ENCODE results near the gene SERHL2.
A peak's percentile ranks its signal among the peaks of the same experiment; 100 is the strongest.
"Not testable (repeated sequence)": the region's sequence is repeated elsewhere in the genome, so short reads cannot be mapped to it uniquely, and the experiment has no call there.

SERHL2 gene

GRCh38 chr22:42548597-42549330 lies 5.0 kb upstream of the SERHL2 start:
- intact Hi-C loops (cut with micrococcal nuclease): no loop called here
- H3K9me3 Mint-ChIP-seq: no peaks in the 10 kb centered on the region
- H3K4me1 Mint-ChIP-seq (ENCODE audit: low read depth): peaks cover 2% of the 10 kb centered on the region
- no peaks in the 10 kb centered on the region for H3K36me3 Mint-ChIP-seq (ENCODE audit: low read depth)
- no peak overlapping the region for H3K4me3 Mint-ChIP-seq
- H3K27ac Mint-ChIP-seq: no peak overlapping the region
- H3K27me3 Mint-ChIP-seq: peaks cover 40% of the 10 kb centered on the region

- Mint-ChIP-seq H3K4me3 (no peak overlapping the region), H3K4me1 (ENCODE audit: low read depth) (peaks cover 8% of the 10 kb centered on the region), H3K9me3 (no peaks in the 10 kb centered on the region), H3K27ac (no peak overlapping the region), H3K27me3 (peaks cover 46% of the 10 kb centered on the region), H3K36me3 (ENCODE audit: low read depth) (no peaks in the 10 kb centered on the region)
- intact Hi-C loops (cut with micrococcal nuclease): no loop called here
Observed at GRCh38 chr22:42549331-42550060, 4.3 kb upstream of the SERHL2 start.

DNA sequence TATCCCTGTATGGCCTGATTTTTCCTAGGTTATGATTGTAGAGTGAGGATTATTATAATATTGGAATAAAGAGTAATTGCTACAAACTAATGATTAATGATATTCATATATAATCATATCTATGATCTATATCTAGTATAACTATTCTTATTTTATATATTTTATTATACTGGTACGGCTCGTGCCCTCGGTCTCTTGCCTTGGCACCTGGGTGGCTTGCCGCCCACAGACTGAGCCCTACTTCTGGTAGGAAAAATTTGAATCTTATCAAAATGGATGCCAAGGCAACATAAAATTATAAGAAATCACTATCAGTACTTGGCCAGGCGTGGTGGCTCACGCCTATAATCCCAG lies 1.5 kb upstream of the SERHL2 start:
- H3K36me3 Mint-ChIP-seq (ENCODE audit: low read depth); H3K4me1 Mint-ChIP-seq (ENCODE audit: low read depth); H3K4me3 Mint-ChIP-seq; intact Hi-C loops (cut with micrococcal nuclease); H3K27ac Mint-ChIP-seq; H3K9me3 Mint-ChIP-seq: not testable (repeated sequence)
- peaks cover 48% of the 10 kb centered on the region for H3K27me3 Mint-ChIP-seq

DNA sequence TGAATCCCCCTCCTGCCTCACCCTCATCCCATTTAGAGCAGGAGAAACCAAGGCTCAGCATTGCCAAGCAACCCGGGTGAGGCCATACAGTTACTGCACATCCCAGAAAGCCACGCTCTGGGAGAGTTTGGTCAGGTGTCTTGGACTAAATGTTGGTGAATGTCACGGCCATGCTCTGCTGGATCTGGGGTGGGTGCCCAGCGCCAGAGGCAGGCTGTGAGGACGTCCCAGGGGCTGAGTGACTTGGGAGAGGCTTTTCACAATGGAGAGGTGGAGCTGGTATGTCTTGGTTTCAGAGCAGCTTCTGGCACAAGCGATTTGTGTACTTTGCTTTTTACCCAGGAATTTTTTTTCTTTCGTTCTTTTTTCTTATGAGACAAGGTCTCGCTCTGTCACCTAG lies 6.6 kb downstream of the SERHL2 start:
- Mint-ChIP-seq H3K36me3 (ENCODE audit: low read depth) (no peaks in the 10 kb centered on the region), H3K4me1 (ENCODE audit: low read depth) (peaks cover 15% of the 10 kb centered on the region), H3K27me3 (peaks cover 2% of the 10 kb centered on the region), H3K27ac (no peak overlapping the region), H3K4me3 (no peak overlapping the region), H3K9me3 (no peaks in the 10 kb centered on the region)
- intact Hi-C loops (cut with micrococcal nuclease): no loop called here

DNA sequence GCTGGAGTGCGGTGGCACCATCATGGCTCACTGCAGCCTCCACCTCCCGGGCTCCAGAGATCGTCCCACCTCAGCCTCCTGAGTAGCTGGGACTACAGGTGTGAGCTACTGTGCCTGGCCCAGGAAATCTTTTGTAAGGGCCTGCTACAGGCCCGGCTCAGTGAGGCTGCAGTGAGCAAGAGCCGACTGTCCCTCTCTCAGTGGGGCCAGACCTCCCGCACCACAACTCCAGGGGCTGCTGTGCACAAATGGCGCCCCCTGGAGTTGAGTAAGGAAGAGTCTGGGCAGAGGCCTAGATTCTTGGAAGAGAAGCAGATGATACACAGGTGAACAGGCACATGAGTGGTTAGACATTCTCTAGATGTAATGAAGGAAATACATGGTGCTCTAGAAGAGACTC lies 7.0 kb downstream of the SERHL2 start:
- H3K4me1 Mint-ChIP-seq (ENCODE audit: low read depth): peaks cover 15% of the 10 kb centered on the region
- no peaks in the 10 kb centered on the region for H3K9me3 Mint-ChIP-seq
- intact Hi-C loops (cut with micrococcal nuclease): no loop called here
- H3K27me3 Mint-ChIP-seq: peaks cover under 1% of the 10 kb centered on the region
- no peaks in the 10 kb centered on the region for H3K36me3 Mint-ChIP-seq (ENCODE audit: low read depth)
- H3K27ac Mint-ChIP-seq: no peak overlapping the region
- H3K4me3 Mint-ChIP-seq: no peak overlapping the region

- H3K9me3 Mint-ChIP-seq: no peaks in the 10 kb centered on the region
- H3K27me3 Mint-ChIP-seq: no peaks in the 10 kb centered on the region
- intact Hi-C loops (cut with micrococcal nuclease): no loop called here
- H3K4me1 Mint-ChIP-seq (ENCODE audit: low read depth): peaks cover 15% of the 10 kb centered on the region
- H3K36me3 Mint-ChIP-seq (ENCODE audit: low read depth): no peaks in the 10 kb centered on the region
- H3K27ac Mint-ChIP-seq: peak overlapping the region; percentile 2
- H3K4me3 Mint-ChIP-seq: no peak overlapping the region
Observed at GRCh38 chr22:42561856-42562255, 8.1 kb downstream of the SERHL2 start.

DNA sequence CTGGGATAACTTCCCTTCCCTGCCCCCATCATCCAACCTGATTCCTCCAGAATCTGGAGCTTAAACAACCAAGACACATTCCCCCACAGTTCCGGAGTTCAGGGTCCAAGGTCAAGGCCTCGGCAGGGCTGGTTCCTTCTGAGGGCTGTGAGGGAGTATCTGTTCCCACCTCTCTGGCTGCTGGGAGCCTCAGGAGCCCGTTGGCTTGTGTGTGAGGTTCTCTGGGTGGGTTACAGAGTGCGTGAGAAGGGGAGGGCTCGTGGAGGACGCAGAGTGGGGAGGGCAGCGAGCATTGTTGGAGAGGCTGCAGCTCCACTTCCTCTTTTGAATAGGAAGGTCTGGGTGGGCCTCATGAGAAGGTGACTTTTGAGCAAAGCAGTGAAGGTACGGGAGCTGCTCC lies 8.5 kb downstream of the SERHL2 start:
- no peaks in the 10 kb centered on the region for H3K27me3 Mint-ChIP-seq
- H3K4me1 Mint-ChIP-seq (ENCODE audit: low read depth): peaks cover 15% of the 10 kb centered on the region
- peak overlapping the region; percentile 2 for H3K27ac Mint-ChIP-seq
- intact Hi-C loops (cut with micrococcal nuclease): no loop called here
- no peaks in the 10 kb centered on the region for H3K9me3 Mint-ChIP-seq
- H3K36me3 Mint-ChIP-seq (ENCODE audit: low read depth): no peaks in the 10 kb centered on the region
- no peak overlapping the region for H3K4me3 Mint-ChIP-seq

GRCh38 chr22:42562684-42563083 lies 8.9 kb downstream of the SERHL2 start:
- Mint-ChIP-seq H3K4me3 (no peak overlapping the region), H3K4me1 (ENCODE audit: low read depth) (peaks cover 15% of the 10 kb centered on the region), H3K36me3 (ENCODE audit: low read depth) (no peaks in the 10 kb centered on the region), H3K9me3 (no peaks in the 10 kb centered on the region), H3K27ac (peak overlapping the region; percentile 2), H3K27me3 (no peaks in the 10 kb centered on the region)
- intact Hi-C loops (cut with micrococcal nuclease): no loop called here

DNA sequence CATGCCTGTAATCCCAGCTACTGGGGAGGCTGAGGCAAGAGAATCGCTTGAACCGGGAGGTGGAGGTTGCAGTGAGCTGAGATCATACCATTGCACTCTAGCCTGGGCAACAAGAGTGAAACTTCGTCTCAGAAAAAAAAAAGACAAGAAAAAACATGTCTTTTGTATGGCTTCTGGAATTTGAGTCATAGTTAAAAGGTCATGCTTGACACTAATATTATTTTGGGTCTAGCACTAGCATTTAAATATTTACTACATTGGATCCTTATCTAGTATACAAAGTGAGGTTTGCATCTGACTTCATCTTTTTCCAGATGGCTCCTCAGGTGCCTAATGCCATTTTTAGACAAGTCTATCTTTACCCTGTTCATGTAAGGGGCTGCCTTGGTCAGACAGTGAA lies 10.2 kb downstream of the SERHL2 start:
- H3K4me3 Mint-ChIP-seq; intact Hi-C loops (cut with micrococcal nuclease); H3K36me3 Mint-ChIP-seq (ENCODE audit: low read depth); H3K27ac Mint-ChIP-seq; H3K27me3 Mint-ChIP-seq; H3K9me3 Mint-ChIP-seq: not testable (repeated sequence)
- peaks cover 15% of the 10 kb centered on the region for H3K4me1 Mint-ChIP-seq (ENCODE audit: low read depth)

GRCh38 chr22:42564699-42565098 lies 10.9 kb downstream of the SERHL2 start:
- Mint-ChIP-seq H3K27ac (no peak overlapping the region), H3K27me3 (no peaks in the 10 kb centered on the region), H3K36me3 (ENCODE audit: low read depth) (peaks cover 4% of the 10 kb centered on the region), H3K9me3 (no peaks in the 10 kb centered on the region), H3K4me1 (ENCODE audit: low read depth) (peaks cover 15% of the 10 kb centered on the region), H3K4me3 (no peak overlapping the region)
- intact Hi-C loops (cut with micrococcal nuclease): no loop called here

DNA sequence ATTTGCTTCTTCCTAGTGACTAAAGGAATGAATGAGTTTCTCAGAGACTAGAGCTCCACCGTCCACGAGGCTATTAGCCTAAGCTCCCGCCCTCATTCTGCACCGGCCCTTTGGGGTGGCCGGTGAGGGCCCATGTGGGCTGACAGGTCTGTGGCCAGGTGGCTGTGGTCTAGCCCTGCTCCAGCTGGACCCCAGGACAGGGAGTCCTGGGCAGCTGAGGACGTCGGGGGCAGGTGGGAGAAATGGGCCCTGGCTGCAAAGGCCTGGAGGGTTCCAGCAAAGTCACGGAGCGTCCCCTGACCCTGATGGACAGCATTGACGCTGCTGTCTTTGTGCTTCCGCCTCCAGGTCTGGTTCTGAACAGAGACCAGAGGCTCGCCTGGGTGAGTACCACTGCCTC lies 12.2 kb downstream of the SERHL2 start:
- H3K4me3 Mint-ChIP-seq: no peak overlapping the region
- no peaks in the 10 kb centered on the region for H3K27me3 Mint-ChIP-seq
- no peaks in the 10 kb centered on the region for H3K9me3 Mint-ChIP-seq
- peaks cover 15% of the 10 kb centered on the region for H3K4me1 Mint-ChIP-seq (ENCODE audit: low read depth)
- peaks cover 14% of the 10 kb centered on the region for H3K36me3 Mint-ChIP-seq (ENCODE audit: low read depth)
- intact Hi-C loops (cut with micrococcal nuclease): no loop called here
- H3K27ac Mint-ChIP-seq: no peak overlapping the region

GRCh38 chr22:42567950-42568349 lies 14.2 kb downstream of the SERHL2 start:
- intact Hi-C loops (cut with micrococcal nuclease); H3K27ac Mint-ChIP-seq; H3K4me1 Mint-ChIP-seq (ENCODE audit: low read depth); H3K9me3 Mint-ChIP-seq; H3K27me3 Mint-ChIP-seq; H3K4me3 Mint-ChIP-seq: not testable (repeated sequence)
- H3K36me3 Mint-ChIP-seq (ENCODE audit: low read depth): peaks cover 34% of the 10 kb centered on the region

GRCh38 chr22:42570580-42570979 lies 16.8 kb downstream of the SERHL2 start:
- H3K27me3 Mint-ChIP-seq; intact Hi-C loops (cut with micrococcal nuclease); H3K27ac Mint-ChIP-seq; H3K9me3 Mint-ChIP-seq; H3K4me3 Mint-ChIP-seq; H3K4me1 Mint-ChIP-seq (ENCODE audit: low read depth): not testable (repeated sequence)
- H3K36me3 Mint-ChIP-seq (ENCODE audit: low read depth): peaks cover 57% of the 10 kb centered on the region

DNA sequence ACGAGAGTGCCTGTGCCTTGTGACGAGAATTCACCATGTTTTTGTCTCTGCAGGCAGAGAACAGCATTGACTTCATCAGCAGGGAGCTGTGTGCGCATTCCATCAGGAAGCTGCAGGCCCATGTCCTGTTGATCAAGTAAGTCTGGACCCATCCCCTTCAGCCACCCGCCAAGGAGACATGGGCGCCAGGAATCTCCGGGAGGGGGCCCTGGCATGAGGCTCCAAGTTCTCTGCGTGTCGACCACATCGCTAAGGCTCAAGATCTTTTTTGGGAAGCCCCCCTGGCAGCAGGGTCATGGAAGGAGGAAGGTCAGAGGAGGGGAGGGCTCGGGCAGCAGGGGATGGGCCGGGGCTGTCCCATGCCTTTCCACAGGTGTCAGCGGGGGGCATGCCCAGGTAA lies 17.3 kb downstream of the SERHL2 start:
- intact Hi-C loops (cut with micrococcal nuclease); H3K4me3 Mint-ChIP-seq: not testable (repeated sequence)

GRCh38 chr22:42574046-42574445 lies 20.3 kb downstream of the SERHL2 start:
- peaks cover 86% of the 10 kb centered on the region for H3K36me3 Mint-ChIP-seq (ENCODE audit: low read depth)
- not testable (repeated sequence) for H3K27me3 Mint-ChIP-seq, H3K9me3 Mint-ChIP-seq

More for the DNA sequence above, 17.3 kb downstream of the SERHL2 start:
- H3K36me3 Mint-ChIP-seq (ENCODE audit: low read depth): peaks cover 61% of the 10 kb centered on the region
- not testable (repeated sequence) for H3K27me3 Mint-ChIP-seq; H3K27ac Mint-ChIP-seq; H3K9me3 Mint-ChIP-seq; H3K4me1 Mint-ChIP-seq (ENCODE audit: low read depth)

More at GRCh38 chr22:42574046-42574445, 20.3 kb downstream of the SERHL2 start:
- H3K27ac Mint-ChIP-seq; H3K4me3 Mint-ChIP-seq; H3K4me1 Mint-ChIP-seq (ENCODE audit: low read depth); intact Hi-C loops (cut with micrococcal nuclease): not testable (repeated sequence)

Measured in dendritic cell treated with granulocyte-macrophage colony-stimulating factor and Interleukin-4, amounts not matched to agents 40 ng/mL and 50 ng/mL, for 4 days (primary cell).